Liver (tissue), 3 donors: ENCODE data around the gene MFAP2.

ENCODE experiments used
- ATF3 ChIP-seq: IDR thresholded peaks from 2 replicates; pipeline ENCODE4 v1.6.1; 2016; ENCODE audit warnings: antibody characterized with exemption
- EGR1 ChIP-seq, 2 donors: IDR thresholded peaks; 2 replicates each; pipeline ENCODE4 v1.6.1; 2016 to 2018; ENCODE audit warnings: antibody characterized with exemption in 2 of 2, low read depth in 2 of 2
- GABPA ChIP-seq, 2 donors: IDR thresholded peaks in 1 of 2; conservative IDR thresholded peaks in 1 of 2; 2 replicates each; pipeline ENCODE4 v1.6.1; 2016; ENCODE audit warnings: antibody characterized with exemption in 2 of 2, mild to moderate bottlenecking in 1 of 2, moderate library complexity in 1 of 2
- JUND ChIP-seq, 2 donors: IDR thresholded peaks; 2 replicates each; pipeline ENCODE4 v1.6.1; 2016; ENCODE audit warnings: antibody characterized with exemption in 2 of 2
- RAD21 ChIP-seq, 2 donors: IDR thresholded peaks; 2 replicates each; pipeline ENCODE4 v1.6.1; 2016; ENCODE audit warnings: antibody characterized with exemption in 2 of 2, mild to moderate bottlenecking in 2 of 2
- REST ChIP-seq: IDR thresholded peaks from 2 replicates; pipeline ENCODE4 v1.6.1; 2016; ENCODE audit warnings: antibody characterized with exemption, mild to moderate bottlenecking
- TAF1 ChIP-seq: conservative IDR thresholded peaks from 2 replicates; pipeline ENCODE4 v1.6.1; 2016; ENCODE audit warnings: antibody characterized with exemption, mild to moderate bottlenecking
- YY1 ChIP-seq: IDR thresholded peaks from 2 replicates; pipeline ENCODE4 v1.6.1; 2016; ENCODE audit warnings: antibody characterized with exemption, mild to moderate bottlenecking
- ZBTB33 ChIP-seq: IDR thresholded peaks from 2 replicates; pipeline ENCODE4 v1.6.1; 2016; ENCODE audit warnings: antibody characterized with exemption
- TF ChIP-seq, protein P1 (sequence below): IDR thresholded peaks from 2 replicates; pipeline ENCODE4 v1.6.1; 2016; ENCODE audit warnings: antibody characterized with exemption
- TF ChIP-seq, protein P2 (sequence below): fragments of 150-350 bp; IDR thresholded peaks from 2 replicates; pipeline ENCODE4 v1.5.1; 2017; ENCODE audit warnings: improper control_type of control experiment, low read depth, low read length; ENCODE audit not compliant: missing input control
- donor health status: healthy.
- donor health status: healthy.

- TF ChIP-seq, protein P1, sequence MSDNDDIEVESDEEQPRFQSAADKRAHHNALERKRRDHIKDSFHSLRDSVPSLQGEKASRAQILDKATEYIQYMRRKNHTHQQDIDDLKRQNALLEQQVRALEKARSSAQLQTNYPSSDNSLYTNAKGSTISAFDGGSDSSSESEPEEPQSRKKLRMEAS, result no peak
- TF ChIP-seq, protein P2, sequence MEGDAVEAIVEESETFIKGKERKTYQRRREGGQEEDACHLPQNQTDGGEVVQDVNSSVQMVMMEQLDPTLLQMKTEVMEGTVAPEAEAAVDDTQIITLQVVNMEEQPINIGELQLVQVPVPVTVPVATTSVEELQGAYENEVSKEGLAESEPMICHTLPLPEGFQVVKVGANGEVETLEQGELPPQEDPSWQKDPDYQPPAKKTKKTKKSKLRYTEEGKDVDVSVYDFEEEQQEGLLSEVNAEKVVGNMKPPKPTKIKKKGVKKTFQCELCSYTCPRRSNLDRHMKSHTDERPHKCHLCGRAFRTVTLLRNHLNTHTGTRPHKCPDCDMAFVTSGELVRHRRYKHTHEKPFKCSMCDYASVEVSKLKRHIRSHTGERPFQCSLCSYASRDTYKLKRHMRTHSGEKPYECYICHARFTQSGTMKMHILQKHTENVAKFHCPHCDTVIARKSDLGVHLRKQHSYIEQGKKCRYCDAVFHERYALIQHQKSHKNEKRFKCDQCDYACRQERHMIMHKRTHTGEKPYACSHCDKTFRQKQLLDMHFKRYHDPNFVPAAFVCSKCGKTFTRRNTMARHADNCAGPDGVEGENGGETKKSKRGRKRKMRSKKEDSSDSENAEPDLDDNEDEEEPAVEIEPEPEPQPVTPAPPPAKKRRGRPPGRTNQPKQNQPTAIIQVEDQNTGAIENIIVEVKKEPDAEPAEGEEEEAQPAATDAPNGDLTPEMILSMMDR, result no peak
- no peak for TF ChIP-seq ATF3
- TF ChIP-seq EGR1 (IDR thresholded peaks at IDR 0.05; ENCODE audit: low read depth in 2 of 2), result no peak
- TF ChIP-seq GABPA (IDR thresholded peaks at IDR 0.05 in 1 of 2, conservative IDR thresholded peaks at IDR 0.05 in 1 of 2), result no peak
- no peak for TF ChIP-seq REST
- no peak for TF ChIP-seq RAD21 (IDR thresholded peaks at IDR 0.05)
- no peak for TF ChIP-seq YY1
- no peak for TF ChIP-seq ZBTB33
- no peak for TF ChIP-seq JUND (IDR thresholded peaks at IDR 0.05)
- TF ChIP-seq TAF1, result no peak
Observed at GRCh38 chr1:16938351-16939321, 41.8 kb downstream of the MFAP2 start.
